Sciatic nerve (tissue), 2 donors: ENCODE results near the gene PTPRT. TPM values are rescaled to one million over a fixed set of nuclear protein-coding genes. Genes with fewer than 3 reads are reported as not detected.

ENCODE experiments used
- ATAC-seq: fragments of 200-7000 bp; cut with Tn5 transposase; one replicate; pipeline ENCODE4 v1.9.1; 2020; ENCODE audit warnings: mild to moderate bottlenecking, moderate library complexity
- DNase-seq: peaks from one replicate; pipeline ENCODE4 v3.0.0-alpha.2; 2020; ENCODE audit warnings: low spot score
- intact Hi-C: fragments of 100-400 bp; cut with DNase I; formaldehyde crosslinking; loops from one replicate; pipeline ENCODE4 v1.14.2; 2022
- total RNA-seq: library from RNA; stranded (reverse); fragmentation: NEBNext Ultra II Directional; extraction: Animal tissue kit (Norgen Biotek cat#: 25700); gene quantifications from one replicate; pipeline ENCODE4 v1.2.1, GENCODE V29; 2021
- donor health status: DM: no; HTN: no; CAD: no.
- donor health status: DM: no; HTN: no; CAD: no.

Gene PTPRT
- total RNA-seq, 1 donor from 2014 or later, result 0.45 TPM

GRCh38 chr20:42429761-42430458 is 759.8 kb downstream of the PTPRT start:
- intact Hi-C loops, result no loop called here
- DNase-seq (no peak), ATAC-seq (peak; percentile 81)

GRCh38 chr20:42419814-42420532 is 769.7 kb downstream of the PTPRT start:
- intact Hi-C loops, result no loop called here
- no peak for ATAC-seq
- DNase-seq, result no peak

- ATAC-seq, result no peak
- intact Hi-C loops, result no loop called here
- no peak for DNase-seq
Measured at GRCh38 chr20:42406826-42407225, 782.9 kb downstream of the PTPRT start.

- no peak for ATAC-seq
- no peak for DNase-seq
Measured at GRCh38 chr20:42402455-42402854, 787.3 kb downstream of the PTPRT start.

GRCh38 chr20:42401613-42402012 is 788.1 kb downstream of the PTPRT start:
- ATAC-seq (no peak), DNase-seq (no peak)
- intact Hi-C loops, result no loop called here

More at GRCh38 chr20:42402455-42402854, 787.3 kb downstream of the PTPRT start:
- intact Hi-C loops, result no loop called here

- DNase-seq (no peak), ATAC-seq (peak; percentile 41)
- intact Hi-C loops, result no loop called here
Measured at GRCh38 chr20:42399802-42400201, 789.9 kb downstream of the PTPRT start.

- intact Hi-C loops, result no loop called here
- ATAC-seq (peak; percentile 98), DNase-seq (no peak)
Measured at GRCh38 chr20:42392442-42392841, 797.3 kb downstream of the PTPRT start.

- intact Hi-C loops, result no loop called here
- DNase-seq (no peak), ATAC-seq (peak; percentile 27)
Measured at GRCh38 chr20:42391807-42392206, 797.9 kb downstream of the PTPRT start.

GRCh38 chr20:42380287-42380686 is 809.4 kb downstream of the PTPRT start:
- DNase-seq (no peak), ATAC-seq (peak; percentile 36)
- intact Hi-C loops, result no loop called here

- intact Hi-C loops, result loop anchor here (5.0 kb wide), 1 partner anchor 1398 kb away; no protein-coding TSS in a partner anchor
- ATAC-seq, result no peak
- no peak for DNase-seq
Measured at GRCh38 chr20:42379385-42379784, 810.3 kb downstream of the PTPRT start.

GRCh38 chr20:42378826-42379225 is 810.9 kb downstream of the PTPRT start:
- no peak for DNase-seq
- intact Hi-C loops, result loop anchor here (5.0 kb wide), 1 partner anchor 1398 kb away; no protein-coding TSS in a partner anchor
- ATAC-seq, result no peak

GRCh38 chr20:42376131-42376530 is 813.6 kb downstream of the PTPRT start:
- DNase-seq (no peak), ATAC-seq (no peak)
- intact Hi-C loops, result loop anchor here (5.0 kb wide), 1 partner anchor 1401 kb away; no protein-coding TSS in a partner anchor

- ATAC-seq, result no peak
- DNase-seq, result no peak
- intact Hi-C loops, result no loop called here
Measured at GRCh38 chr20:42373049-42373448, 816.7 kb downstream of the PTPRT start.

- intact Hi-C loops, result no loop called here
- no peak for ATAC-seq
- DNase-seq, result no peak
Measured at GRCh38 chr20:42370075-42370474, 819.6 kb downstream of the PTPRT start.

GRCh38 chr20:42368910-42369309 is 820.8 kb downstream of the PTPRT start:
- intact Hi-C loops, result no loop called here
- ATAC-seq, result no peak
- no peak for DNase-seq

- no peak for ATAC-seq
- intact Hi-C loops, result no loop called here
- no peak for DNase-seq
Measured at GRCh38 chr20:42366626-42367025, 823.1 kb downstream of the PTPRT start.

- intact Hi-C loops, result no loop called here
- no peak for ATAC-seq
- DNase-seq, result no peak
Measured at GRCh38 chr20:42364446-42364845, 825.3 kb downstream of the PTPRT start.

GRCh38 chr20:42361402-42361970 is 828.2 kb downstream of the PTPRT start:
- no peak for DNase-seq
- no peak for ATAC-seq
- intact Hi-C loops, result no loop called here

- intact Hi-C loops, result no loop called here
- ATAC-seq, result no peak
- DNase-seq, result no peak
Measured at GRCh38 chr20:42360621-42361020, 829.1 kb downstream of the PTPRT start.

- ATAC-seq, result no peak
- DNase-seq, result no peak
- intact Hi-C loops, result no loop called here
Measured at GRCh38 chr20:42359617-42360016, 830.1 kb downstream of the PTPRT start.
